DND-41 (cell line): ENCODE data around the gene NRF1.

Experiments
- ATAC-seq: fragments of 200-7000 bp; cut with Tn5 transposase; 3 replicates; pipeline ENCODE4 v1.9.1; 2021; ENCODE audit warnings: low read depth; ENCODE audit not compliant: insufficient read depth
- DNase-seq: peaks from one replicate; pipeline ENCODE4 v3.0.0-alpha.2; 2020
- H2AFZ ChIP-seq: 2 replicates; pipeline ENCODE4 v1.6.0; 2012; ENCODE audit warnings: low read depth, low read length
- H3K27ac ChIP-seq: 2 replicates; pipeline ENCODE4 v1.5.1; 2012; ENCODE audit warnings: low read length, inconsistent platforms
- H3K27me3 ChIP-seq: fragments of 200-600 bp; sonication (generic); 2 replicates; pipeline ENCODE4 v1.6.0; 2012; ENCODE audit warnings: low read length, mild to moderate bottlenecking, inconsistent platforms; ENCODE audit not compliant: insufficient read depth, poor library complexity
- H3K36me3 ChIP-seq: 2 replicates; pipeline ENCODE4 v1.5.1; 2012; ENCODE audit warnings: low read length, inconsistent platforms; ENCODE audit not compliant: insufficient read depth
- H3K4me1 ChIP-seq: 2 replicates; pipeline ENCODE4 v1.5.1; 2012; ENCODE audit warnings: mild to moderate bottlenecking, low read length; ENCODE audit not compliant: insufficient read depth
- H3K4me2 ChIP-seq: 2 replicates; pipeline ENCODE4 v1.6.0; 2012; ENCODE audit warnings: mild to moderate bottlenecking, moderate library complexity, low read length, inconsistent platforms; ENCODE audit not compliant: insufficient read depth
- H3K4me3 ChIP-seq, 2 experiments: fragments of 200-600 bp in 1 of 2; shearing (Covaris generic) in 1 of 2; 2 replicates each; pipeline ENCODE4 v1.5.1; 2012 to 2016; ENCODE audit warnings: inconsistent platforms in 2 of 2, low read length in 2 of 2, mild to moderate bottlenecking in 2 of 2, low read depth in 1 of 2, moderate library complexity in 1 of 2
- H3K79me2 ChIP-seq: 2 replicates; pipeline ENCODE4 v1.6.0; 2012; ENCODE audit warnings: low read length, inconsistent platforms; ENCODE audit not compliant: insufficient read depth
- H3K9ac ChIP-seq: 2 replicates; pipeline ENCODE4 v1.6.0; 2012; ENCODE audit warnings: low read depth, mild to moderate bottlenecking, inconsistent platforms, low read length, moderate library complexity
- H3K9me3 ChIP-seq: 2 replicates; pipeline ENCODE4 v1.5.1; 2012; ENCODE audit warnings: low read length, moderate library complexity, mild to moderate bottlenecking, inconsistent platforms; ENCODE audit not compliant: insufficient read depth, severe bottlenecking
- H4K20me1 ChIP-seq: 2 replicates; pipeline ENCODE4 v1.6.0; 2012; ENCODE audit warnings: low read length; ENCODE audit not compliant: insufficient read depth
- CTCF ChIP-seq: IDR thresholded peaks from 2 replicates; pipeline ENCODE4 v1.5.1; 2012; ENCODE audit warnings: borderline replicate concordance, low read length, moderate library complexity, mild to moderate bottlenecking; ENCODE audit not compliant: poor library complexity, severe bottlenecking; ENCODE audit errors: extremely low read depth
- EZH2 ChIP-seq: IDR thresholded peaks from 3 replicates; pipeline ENCODE4 v1.6.1; 2012; ENCODE audit warnings: borderline replicate concordance, low read depth, mild to moderate bottlenecking, moderate library complexity, low read length, inconsistent platforms; ENCODE audit not compliant: severe bottlenecking

The NRF1 gene

GRCh38 chr7:129719980-129720732, 108.6 kb downstream of the NRF1 start:
- Histone ChIP-seq H3K9me3 (no peaks in the 10 kb centered on the region), H2AFZ (no peak overlapping the region), H3K4me3 (no peak overlapping the region), H3K4me2 (no peak overlapping the region), H3K27ac (no peak overlapping the region), H3K79me2 (no peaks in the 10 kb centered on the region), H3K4me1 (no peaks in the 10 kb centered on the region), H3K9ac (no peak overlapping the region), H3K36me3 (peaks cover 87% of the 10 kb centered on the region), H3K27me3 (no peaks in the 10 kb centered on the region), H4K20me1 (no peaks in the 10 kb centered on the region)
- DNase-seq (no peak), ATAC-seq (no peak)
- no peak for TF ChIP-seq EZH2
- no peak for TF ChIP-seq CTCF

- Histone ChIP-seq H3K9me3 (no peaks in the 10 kb centered on the region), H4K20me1 (no peaks in the 10 kb centered on the region), H3K4me3 (no peak overlapping the region), H3K27me3 (no peaks in the 10 kb centered on the region), H3K36me3 (peaks cover 83% of the 10 kb centered on the region), H3K27ac (no peak overlapping the region), H3K4me1 (no peaks in the 10 kb centered on the region), H2AFZ (no peak overlapping the region), H3K4me2 (no peak overlapping the region), H3K79me2 (no peaks in the 10 kb centered on the region), H3K9ac (no peak overlapping the region)
- no peak for DNase-seq
- ATAC-seq: no peak
- TF ChIP-seq CTCF (no peak), EZH2 (no peak)
Measured at GRCh38 chr7:129721068-129721467, 109.5 kb downstream of the NRF1 start.

GRCh38 chr7:129723679-129724078, 112.2 kb downstream of the NRF1 start:
- H3K4me2 ChIP-seq: no peak overlapping the region

More at GRCh38 chr7:129723679-129724078, 112.2 kb downstream of the NRF1 start:
- no peak overlapping the region for H2AFZ ChIP-seq
- peaks cover 86% of the 10 kb centered on the region for H3K36me3 ChIP-seq
- H3K27me3 ChIP-seq: no peaks in the 10 kb centered on the region
- H4K20me1 ChIP-seq: no peaks in the 10 kb centered on the region
- DNase-seq (no peak), ATAC-seq (no peak)
- no peaks in the 10 kb centered on the region for H3K79me2 ChIP-seq
- H3K4me1 ChIP-seq: no peaks in the 10 kb centered on the region
- no peak for TF ChIP-seq EZH2
- TF ChIP-seq CTCF: no peak
- no peak overlapping the region for H3K9ac ChIP-seq
- H3K9me3 ChIP-seq: no peaks in the 10 kb centered on the region
- no peak overlapping the region for H3K4me3 ChIP-seq
- H3K27ac ChIP-seq: no peak overlapping the region
